ENCODE results near the gene NKAIN4. TPM values are rescaled to one million over a fixed set of nuclear protein-coding genes. Genes with fewer than 3 reads are reported as not detected.

The NKAIN4 gene
- total RNA-seq, 1 donor from 2014 or later: not detected

- intact Hi-C loops (cut with micrococcal nuclease): no loop called here
Measured at GRCh38 chr20:63220696-63221399, 33.4 kb downstream of the NKAIN4 start.

- intact Hi-C loops (cut with micrococcal nuclease): loop anchor here (5.0 kb wide), 3 partner anchors 283 to 842 kb away; partner anchors contain the start of genes GID8, RTEL1 and TCEA2
Measured at GRCh38 chr20:63219866-63220521, 34.3 kb downstream of the NKAIN4 start.

- intact Hi-C loops (cut with micrococcal nuclease): loop anchor here (5.0 kb wide), 3 partner anchors 282 to 843 kb away; partner anchors contain the start of genes GID8, RTEL1 and TCEA2
Measured at GRCh38 chr20:63219447-63219821, 34.8 kb downstream of the NKAIN4 start.

- intact Hi-C loops (cut with micrococcal nuclease): loop anchor here (5.0 kb wide), 3 partner anchors 282 to 843 kb away; partner anchors contain the start of genes GID8, RTEL1 and TCEA2
Measured at GRCh38 chr20:63218701-63219446, 35.4 kb downstream of the NKAIN4 start.

GRCh38 chr20:63217706-63218105 is 36.6 kb downstream of the NKAIN4 start:
- intact Hi-C loops (cut with micrococcal nuclease): loop anchor here (2.0 to 5.0 kb wide), 4 partner anchors 280 to 845 kb away; partner anchors contain the start of genes GID8, RTEL1, TCEA2 and TCFL5

- intact Hi-C loops (cut with micrococcal nuclease): loop anchor here (1.0 to 5.0 kb wide), 8 partner anchors 55 to 845 kb away; partner anchors contain the start of genes ARFGAP1, GID8, GMEB2 and PPDPF
Measured at GRCh38 chr20:63216849-63217471, 37.3 kb downstream of the NKAIN4 start.

- intact Hi-C loops (cut with micrococcal nuclease): loop anchor here (1.0 to 5.0 kb wide), 8 partner anchors 56 to 846 kb away; partner anchors contain the start of genes ARFGAP1, GID8, GMEB2 and PPDPF
Measured at GRCh38 chr20:63216041-63216848, 38.0 kb downstream of the NKAIN4 start, which contains the start of gene YTHDF1. Gene YTHDF1 (minus strand): TSS chr20:63216131. CDS start chr20:63215892, 239 bp downstream.

- intact Hi-C loops (cut with micrococcal nuclease): loop anchor here (1.0 to 5.0 kb wide), 8 partner anchors 57 to 847 kb away; partner anchors contain the start of genes ARFGAP1, GID8, GMEB2 and PPDPF
Measured at GRCh38 chr20:63215101-63216040, 38.9 kb downstream of the NKAIN4 start.

- intact Hi-C loops (cut with micrococcal nuclease): no loop called here
Measured at GRCh38 chr20:63214514-63214913, 39.7 kb downstream of the NKAIN4 start.

- intact Hi-C loops (cut with micrococcal nuclease): no loop called here
Measured at GRCh38 chr20:63212792-63213191, 41.5 kb downstream of the NKAIN4 start.

GRCh38 chr20:63212393-63212730 is 41.9 kb downstream of the NKAIN4 start:
- intact Hi-C loops (cut with micrococcal nuclease): no loop called here

GRCh38 chr20:63210011-63210605 is 44.2 kb downstream of the NKAIN4 start:
- intact Hi-C loops (cut with micrococcal nuclease): no loop called here

- intact Hi-C loops (cut with micrococcal nuclease): no loop called here
Measured at GRCh38 chr20:63208346-63208909, 45.8 kb downstream of the NKAIN4 start.

GRCh38 chr20:63206878-63207277 is 47.4 kb downstream of the NKAIN4 start:
- intact Hi-C loops (cut with micrococcal nuclease): no loop called here

GRCh38 chr20:63205896-63206295 is 48.4 kb downstream of the NKAIN4 start:
- intact Hi-C loops (cut with micrococcal nuclease): no loop called here

- intact Hi-C loops (cut with micrococcal nuclease): no loop called here
Measured at GRCh38 chr20:63204362-63204761, 49.9 kb downstream of the NKAIN4 start.

GRCh38 chr20:63202811-63203526 is 51.3 kb downstream of the NKAIN4 start:
- intact Hi-C loops (cut with micrococcal nuclease): no loop called here

- intact Hi-C loops (cut with micrococcal nuclease): no loop called here
Measured at GRCh38 chr20:63202021-63202420, 52.2 kb downstream of the NKAIN4 start.
